Lung microvascular endothelial cell (primary cell): Measurements from ENCODE around the gene MORC3. TPM values are rescaled to one million over a fixed set of nuclear protein-coding genes. Genes with fewer than 3 reads are reported as not detected.
A peak's percentile ranks its signal among the peaks of the same experiment; 100 is the strongest.
"Not testable (repeated sequence)": the region's sequence is repeated elsewhere in the genome, so short reads cannot be mapped to it uniquely, and the experiment has no call there.

ENCODE experiments used
- DNase-seq, 2 donors: peaks; one replicate each; pipeline versions ENCODE4 v3.0.0 to v3.0.0-alpha.2; 2010; ENCODE audit warnings: low read depth in 2 of 2
- total RNA-seq: library from RNA; depleted of rRNA; stranded (reverse); fragments of >200 nt; gene quantifications from 2 replicates; pipeline ENCODE4 v1.2.1, GENCODE V29; 2014

The MORC3 gene
- total RNA-seq, 1 donor from 2014 or later, result 42.7 TPM

DNA sequence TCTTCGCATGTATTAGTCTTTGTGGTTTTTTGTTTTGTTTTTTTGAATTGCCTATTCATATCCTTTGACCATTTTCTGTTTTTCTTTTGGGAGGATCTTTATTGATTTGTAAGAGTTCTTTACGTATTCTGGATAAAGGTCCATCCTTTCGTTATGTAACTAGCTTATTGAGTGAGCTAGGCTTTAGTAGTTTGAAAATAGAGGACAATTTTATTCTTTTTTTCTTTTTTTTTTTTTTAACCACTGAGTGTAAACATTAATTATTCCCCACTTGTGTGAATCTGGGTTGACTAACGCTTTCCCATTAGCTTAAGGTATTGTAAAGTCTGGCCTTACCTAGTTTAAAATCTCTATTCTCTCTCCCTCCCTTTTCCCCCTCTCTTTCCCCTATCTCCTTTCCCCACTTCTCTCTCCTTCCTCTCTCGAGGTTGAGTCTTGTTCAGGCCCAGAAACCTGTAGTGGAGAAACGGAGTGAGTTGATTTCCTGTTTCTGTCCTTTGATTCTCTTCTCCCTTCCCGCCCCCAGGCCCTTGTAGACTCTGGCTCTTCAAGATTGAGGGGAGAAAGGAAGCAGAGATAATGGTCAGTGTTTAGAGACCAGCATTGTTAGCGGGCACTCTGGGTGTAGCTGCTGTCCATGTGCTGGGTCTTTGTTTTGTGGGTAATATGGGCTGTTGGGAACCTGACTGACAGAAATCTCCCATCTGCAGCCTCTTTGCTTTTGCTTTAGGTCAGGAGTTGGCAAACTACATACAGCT is 1.5 kb downstream of the MORC3 start:
- peak; percentile 50 to 84 for DNase-seq

DNA sequence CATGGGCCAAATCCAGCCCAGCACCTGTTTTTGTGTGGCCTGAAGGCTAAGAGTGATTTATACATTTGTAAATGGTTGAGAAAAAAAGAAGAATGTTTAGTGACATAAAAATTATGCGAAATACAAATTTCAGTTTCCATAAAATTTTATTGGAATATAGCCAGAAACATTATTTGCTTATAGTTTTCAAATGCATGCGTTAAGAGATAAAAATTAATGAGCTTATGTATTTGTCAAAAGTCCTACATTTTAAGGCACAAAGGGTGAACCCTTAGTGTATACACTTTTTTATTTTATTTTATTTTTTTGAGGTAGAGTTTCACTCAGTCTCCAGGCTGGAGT is 2.1 kb downstream of the MORC3 start:
- DNase-seq, result no peak

GRCh38 chr21:36323032-36323431 is 3.0 kb downstream of the MORC3 start:
- peak in 1 of 2 donors; percentile 26 for DNase-seq

GRCh38 chr21:36325373-36326010 is 5.5 kb downstream of the MORC3 start:
- DNase-seq, result peak; percentile 37 to 48

GRCh38 chr21:36330904-36331303 is 10.9 kb downstream of the MORC3 start:
- DNase-seq, result peak; percentile 65 to 78

GRCh38 chr21:36337099-36337509 is 17.1 kb downstream of the MORC3 start:
- peak in 1 of 2 donors; percentile 27 for DNase-seq

GRCh38 chr21:36338975-36339374 is 19.0 kb downstream of the MORC3 start:
- no peak for DNase-seq

GRCh38 chr21:36342581-36342980 is 22.6 kb downstream of the MORC3 start:
- not testable (repeated sequence) for DNase-seq

GRCh38 chr21:36344931-36345330 is 24.9 kb downstream of the MORC3 start:
- no peak for DNase-seq

DNA sequence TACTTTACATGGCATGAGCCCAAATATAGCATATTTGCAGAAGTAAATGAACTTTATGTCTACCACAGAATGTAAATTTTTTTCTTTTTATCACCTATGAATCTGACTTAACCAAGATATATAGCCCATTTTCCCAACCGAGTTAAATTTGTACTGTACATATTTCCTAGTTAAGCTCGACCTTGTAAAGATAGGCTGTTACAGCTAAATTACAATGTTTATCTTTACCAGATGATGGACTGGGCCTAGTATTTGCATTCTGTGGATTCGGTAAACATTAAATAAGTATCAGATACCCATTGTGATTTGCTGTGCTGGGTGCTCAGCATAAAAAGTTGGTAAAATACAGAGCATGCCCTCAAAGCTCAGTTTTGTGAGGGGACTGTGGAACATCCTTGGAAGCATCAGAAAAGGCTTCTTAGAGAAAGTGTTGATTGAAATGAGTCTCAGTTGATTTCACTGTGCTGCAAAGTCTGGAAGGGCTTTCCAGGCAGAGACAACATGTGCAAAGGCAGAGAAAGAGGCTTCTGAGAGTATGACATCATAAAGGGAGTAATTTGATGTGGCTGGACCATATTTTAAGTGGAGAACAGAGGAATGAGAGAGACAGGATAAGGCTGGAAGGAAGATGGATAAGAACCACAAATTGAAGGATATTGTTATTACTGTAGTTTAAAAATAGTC is 27.4 kb downstream of the MORC3 start:
- DNase-seq, result no peak

- peak in 1 of 2 donors; percentile 6 for DNase-seq
Observed at GRCh38 chr21:36347962-36348328, 27.9 kb downstream of the MORC3 start.

DNA sequence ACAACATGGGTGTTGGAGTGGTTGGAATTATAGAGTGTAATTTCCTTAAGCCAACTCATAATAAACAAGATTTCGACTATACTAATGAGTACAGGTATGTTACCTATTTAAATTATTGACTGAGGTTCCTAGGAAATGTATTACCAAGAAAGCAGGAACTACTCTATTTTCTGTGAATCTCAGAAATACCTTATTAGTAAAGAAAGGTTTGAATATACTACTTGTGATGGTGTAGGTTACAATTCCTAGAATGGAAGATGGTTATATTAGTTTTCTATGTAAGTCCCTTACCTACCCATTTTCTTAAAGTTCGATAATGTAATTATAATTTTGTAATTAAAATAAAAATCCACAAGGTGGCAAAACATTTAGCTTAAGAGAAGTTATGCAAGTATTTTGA is 29.3 kb downstream of the MORC3 start:
- no peak for DNase-seq

- peak in 1 of 2 donors; percentile 24 for DNase-seq
Observed at GRCh38 chr21:36350282-36350910, 30.4 kb downstream of the MORC3 start.

DNA sequence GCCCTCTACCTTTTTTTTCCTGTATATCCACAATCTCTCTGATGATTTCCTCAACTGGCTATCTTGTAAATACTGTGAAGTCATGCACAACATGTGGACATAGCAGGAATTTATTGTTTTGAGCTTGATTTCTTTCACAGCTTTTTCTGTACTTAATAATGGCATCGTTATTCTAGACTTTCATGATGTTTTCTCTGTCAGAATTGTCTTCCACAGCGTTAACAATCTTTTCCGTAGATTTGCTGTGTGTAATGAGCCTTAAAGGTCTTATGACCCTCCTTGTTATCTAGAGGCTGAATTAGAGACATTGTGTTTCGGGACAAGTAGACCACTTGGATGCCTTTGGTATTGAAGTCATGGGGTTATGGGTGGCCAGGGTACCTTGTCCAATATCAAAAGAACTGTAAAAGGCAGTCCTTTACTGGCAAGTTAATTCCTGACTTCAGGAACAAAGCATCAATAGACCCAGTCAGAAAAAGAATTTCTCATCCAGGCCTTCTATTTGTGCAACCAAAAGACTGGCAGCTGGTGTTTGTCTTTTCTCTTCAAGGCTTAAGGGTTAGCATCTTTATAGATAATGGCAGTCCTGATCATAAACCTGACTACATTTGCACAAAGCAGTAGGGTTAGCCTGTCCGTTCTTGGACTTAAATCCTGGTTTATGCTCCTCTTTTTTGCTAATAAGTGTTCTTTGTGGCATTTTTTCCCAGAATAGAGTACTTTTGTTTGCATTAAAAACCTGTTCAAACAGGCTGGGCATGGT is 35.1 kb downstream of the MORC3 start:
- no peak for DNase-seq

GRCh38 chr21:36355868-36356267 is 35.9 kb downstream of the MORC3 start:
- no peak for DNase-seq

DNA sequence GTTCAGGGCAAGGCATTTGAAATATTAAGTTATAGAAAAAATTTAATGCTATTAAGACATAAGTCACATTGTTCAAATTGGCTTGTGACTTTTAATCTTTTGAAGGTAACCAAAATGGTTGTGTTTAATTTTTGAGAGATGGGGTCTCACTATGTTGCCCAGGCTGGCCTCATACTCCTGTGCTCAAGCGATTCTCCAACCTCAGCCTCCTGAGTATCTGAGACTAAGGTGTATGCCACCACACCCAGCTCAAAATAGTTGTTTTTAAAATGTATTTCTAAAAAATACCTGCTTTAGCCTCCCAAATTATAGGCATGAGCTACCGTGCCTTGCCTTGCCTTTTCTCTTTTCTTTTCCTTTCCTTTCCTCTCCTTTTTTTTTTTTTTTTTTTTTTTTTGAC is 39.2 kb downstream of the MORC3 start:
- no peak for DNase-seq

GRCh38 chr21:36369064-36369685 is 49.2 kb downstream of the MORC3 start:
- DNase-seq, result no peak

- DNase-seq, result no peak
Observed at GRCh38 chr21:36375994-36376393, 56.0 kb downstream of the MORC3 start.

- DNase-seq, result no peak
Observed at GRCh38 chr21:36377391-36377842, 57.4 kb downstream of the MORC3 start.

DNA sequence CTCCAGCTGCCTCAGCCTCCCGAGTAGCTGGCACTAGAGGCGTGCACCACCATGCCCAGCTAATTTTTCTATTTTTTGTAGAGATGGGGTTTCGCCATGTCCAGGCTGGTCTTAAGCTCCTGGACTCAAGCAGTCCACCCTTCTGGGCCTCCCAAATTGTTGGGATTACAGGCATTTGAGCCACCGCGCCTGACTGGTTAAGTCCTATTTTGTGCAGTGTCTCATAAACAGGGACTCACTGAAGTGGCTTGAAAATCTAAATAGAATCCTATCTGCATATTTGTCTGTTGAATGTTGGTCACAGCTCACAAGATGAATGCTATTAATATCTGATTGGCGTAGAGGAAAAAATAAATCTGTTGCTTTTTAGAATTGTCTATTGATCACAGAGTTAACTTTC is 59.3 kb downstream of the MORC3 start:
- no peak for DNase-seq
